GF-D8 (cell line): Measurements from ENCODE around the gene FOXL2.
"Not testable (repeated sequence)": the region's sequence is repeated elsewhere in the genome, so short reads cannot be mapped to it uniquely, and the experiment has no call there.

Source experiments
- DNase-seq: peaks from one replicate; lab custom pipeline; 2025; lab: John Stamatoyannopoulos, UW

Gene FOXL2

DNA sequence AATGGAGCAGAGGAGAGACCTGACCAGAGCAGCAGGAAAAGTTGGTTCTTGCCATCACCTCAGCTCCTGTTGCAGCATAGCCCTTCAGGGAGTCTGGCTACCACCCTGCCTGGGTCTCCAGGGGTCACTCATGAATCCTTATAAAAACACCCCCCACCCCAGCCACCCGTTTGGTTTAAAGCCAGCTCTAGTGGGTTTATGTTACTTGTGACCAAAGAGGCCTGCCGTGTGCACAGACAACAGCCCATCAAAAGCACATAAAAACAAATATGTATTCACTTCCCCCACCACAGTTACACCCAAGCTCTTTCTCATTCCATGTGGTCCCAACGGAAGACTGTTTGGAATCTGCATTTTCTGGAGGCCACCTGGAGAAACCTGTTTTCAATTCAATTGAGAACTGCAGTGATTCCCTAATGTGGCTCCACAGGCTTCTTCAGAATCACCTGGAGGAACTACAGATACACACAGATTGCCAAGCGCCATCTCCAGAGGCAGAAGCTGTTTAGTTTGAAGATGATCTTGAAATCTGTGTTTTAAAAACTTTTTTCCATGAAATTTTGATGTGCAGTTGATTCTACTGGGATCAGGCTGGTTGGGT, 13.8 kb downstream of the FOXL2 start:
- no peak for DNase-seq

DNA sequence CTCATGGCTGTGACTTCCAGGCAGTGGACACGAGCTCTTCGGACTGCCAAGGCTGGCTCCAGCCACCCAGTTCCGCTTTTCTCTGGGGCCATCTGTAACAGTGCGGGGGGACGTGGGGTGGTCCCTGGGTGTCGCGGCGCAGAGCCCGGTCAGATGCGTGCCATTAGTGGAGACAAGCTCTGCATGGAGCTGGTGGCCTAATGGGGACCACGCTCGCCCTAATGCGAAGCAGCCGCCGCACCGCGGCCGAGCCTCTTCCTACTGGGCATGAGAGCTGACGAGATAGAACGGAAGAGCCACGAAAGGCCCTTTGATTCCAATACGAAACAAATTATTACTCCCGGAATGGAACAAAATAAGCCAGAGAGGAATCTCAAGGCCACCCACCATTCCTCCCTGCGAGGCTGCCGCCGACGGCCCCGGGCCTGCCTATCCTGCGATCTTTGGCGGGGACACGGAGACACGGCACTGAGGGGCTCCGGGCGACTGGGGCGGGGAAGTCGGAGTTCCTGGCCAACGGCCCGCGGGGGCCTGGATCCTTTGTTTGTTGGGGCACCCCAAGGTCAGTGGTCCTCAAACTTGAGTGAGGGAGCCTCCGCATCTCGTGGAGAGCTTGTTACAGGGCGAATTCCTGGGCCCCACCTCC, 18.1 kb downstream of the FOXL2 start:
- no peak for DNase-seq

DNA sequence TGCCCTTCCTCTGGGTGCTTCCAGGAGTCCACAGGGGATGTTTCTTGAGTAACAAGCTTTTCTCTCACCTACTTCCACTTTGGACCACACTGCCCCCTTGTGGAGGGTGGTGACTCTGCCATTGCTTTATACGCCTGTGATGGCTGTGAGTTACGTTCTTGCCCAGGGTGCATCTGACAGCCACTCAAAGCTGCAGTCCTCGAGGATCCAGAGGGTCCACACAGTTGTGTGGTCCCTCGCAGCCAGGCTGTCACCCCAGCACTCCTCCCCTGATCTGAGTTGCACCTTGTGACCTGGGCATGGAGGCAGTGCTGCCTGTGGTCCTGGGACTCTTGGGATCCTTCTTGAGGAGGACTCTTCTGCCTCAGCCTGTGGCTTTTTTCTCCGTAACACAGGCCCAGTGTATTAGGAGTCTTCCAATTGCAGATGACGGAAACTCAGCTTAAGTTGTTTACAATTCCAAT, 23.4 kb downstream of the FOXL2 start:
- DNase-seq, result peak; percentile 34

DNA sequence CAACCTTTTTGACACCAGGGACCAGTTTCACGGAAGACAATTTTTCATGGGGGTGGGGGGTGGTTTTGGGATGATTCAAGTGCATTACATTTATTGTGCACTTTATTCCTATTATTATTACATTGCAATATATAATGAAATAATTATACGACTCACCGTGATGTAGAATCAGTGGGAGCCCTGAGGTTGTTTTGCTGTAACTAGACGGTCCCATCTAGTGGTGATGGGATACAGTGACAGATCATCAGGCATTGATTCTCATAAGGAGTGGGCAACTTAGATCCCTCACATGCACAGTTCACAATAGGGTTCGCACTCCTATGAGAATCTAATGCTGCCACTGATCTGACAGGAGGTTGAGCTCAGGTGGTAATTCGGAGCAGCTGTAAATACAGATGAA, 24.5 kb downstream of the FOXL2 start:
- not testable (repeated sequence) for DNase-seq

DNA sequence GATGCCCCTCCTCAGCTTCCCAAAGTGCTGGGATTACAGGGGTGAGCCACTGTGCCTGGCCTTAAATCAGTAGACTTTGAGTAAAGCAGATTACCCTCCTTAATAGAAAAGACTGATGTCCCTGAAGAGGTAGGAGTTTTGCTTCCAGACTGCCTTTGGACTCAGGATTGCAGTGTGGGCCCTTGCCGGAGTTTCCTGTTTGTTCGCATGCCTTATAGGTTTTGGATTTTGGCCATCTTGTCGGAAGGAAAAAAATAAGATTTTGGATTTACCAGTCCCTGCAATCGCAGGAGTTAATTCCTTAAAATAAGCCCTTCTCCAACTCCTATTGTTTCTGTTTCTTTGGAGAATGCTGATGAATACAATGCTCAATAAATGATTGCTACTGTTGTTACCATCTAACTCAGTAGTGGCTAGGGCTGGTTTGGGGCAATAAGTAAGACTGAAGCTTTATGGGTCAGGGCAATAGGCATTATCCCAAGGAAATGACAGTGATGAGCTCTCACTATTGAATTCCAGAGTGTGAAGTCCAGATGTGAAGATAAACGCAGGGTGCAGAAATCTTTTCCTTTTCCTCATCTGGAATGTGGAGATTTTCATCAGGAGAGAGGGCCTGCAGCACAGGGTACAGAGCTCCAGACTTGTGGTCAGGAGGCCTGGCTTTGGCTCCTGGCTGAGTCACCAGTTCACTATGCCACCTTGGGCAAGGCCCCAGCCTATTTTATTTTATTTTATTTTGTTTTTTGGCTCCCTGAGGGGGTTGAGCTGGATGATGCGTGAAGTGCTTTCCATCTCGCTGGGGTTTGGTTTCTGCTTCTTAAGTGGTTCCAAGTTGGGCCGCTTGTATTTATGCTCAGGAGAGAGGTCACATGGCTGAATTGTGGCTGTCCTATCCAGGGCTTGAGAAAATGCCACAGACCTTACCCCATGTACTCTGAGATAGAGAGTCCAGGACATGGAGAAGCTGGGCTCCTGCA, 25.3 kb downstream of the FOXL2 start:
- no peak for DNase-seq

DNA sequence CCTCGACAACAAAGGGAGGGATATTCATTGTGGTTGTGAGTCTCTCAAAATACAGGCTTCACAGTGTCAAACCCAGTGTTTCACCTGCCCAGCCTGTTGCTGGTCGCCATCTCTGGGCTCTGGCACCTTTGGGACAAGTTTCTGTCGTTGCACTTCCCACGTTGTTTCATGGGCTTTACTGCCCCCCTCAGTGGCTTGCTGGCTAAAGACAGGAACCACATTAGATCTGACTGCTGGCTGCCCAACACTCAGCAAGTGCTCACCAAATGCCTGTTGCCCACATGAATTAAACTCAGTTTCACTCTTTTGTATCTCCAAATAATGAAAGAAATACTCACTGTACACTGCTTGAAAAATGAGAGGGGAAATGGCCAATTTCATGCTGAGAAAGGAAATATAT, 27.6 kb downstream of the FOXL2 start:
- no peak for DNase-seq

DNA sequence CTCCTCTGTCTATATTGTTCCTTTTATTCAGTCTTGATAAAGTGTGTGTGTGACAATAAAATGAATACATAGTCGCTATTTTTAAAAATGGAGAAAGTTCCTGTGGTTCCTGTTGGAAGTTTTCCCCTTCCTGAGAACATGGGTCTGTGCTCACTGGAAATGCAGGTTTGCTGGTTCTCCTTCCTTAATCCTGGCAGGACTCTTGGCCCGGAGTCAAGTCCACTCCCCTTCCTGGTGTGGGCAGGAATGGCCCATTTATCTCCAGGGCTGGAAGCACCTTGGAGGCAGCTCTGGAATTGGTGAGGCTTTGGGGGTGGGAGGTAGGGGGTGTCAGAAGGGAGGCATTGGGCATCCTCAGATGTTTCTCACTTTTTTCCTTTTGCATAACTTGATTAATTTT, 30.1 kb downstream of the FOXL2 start:
- no peak for DNase-seq

DNA sequence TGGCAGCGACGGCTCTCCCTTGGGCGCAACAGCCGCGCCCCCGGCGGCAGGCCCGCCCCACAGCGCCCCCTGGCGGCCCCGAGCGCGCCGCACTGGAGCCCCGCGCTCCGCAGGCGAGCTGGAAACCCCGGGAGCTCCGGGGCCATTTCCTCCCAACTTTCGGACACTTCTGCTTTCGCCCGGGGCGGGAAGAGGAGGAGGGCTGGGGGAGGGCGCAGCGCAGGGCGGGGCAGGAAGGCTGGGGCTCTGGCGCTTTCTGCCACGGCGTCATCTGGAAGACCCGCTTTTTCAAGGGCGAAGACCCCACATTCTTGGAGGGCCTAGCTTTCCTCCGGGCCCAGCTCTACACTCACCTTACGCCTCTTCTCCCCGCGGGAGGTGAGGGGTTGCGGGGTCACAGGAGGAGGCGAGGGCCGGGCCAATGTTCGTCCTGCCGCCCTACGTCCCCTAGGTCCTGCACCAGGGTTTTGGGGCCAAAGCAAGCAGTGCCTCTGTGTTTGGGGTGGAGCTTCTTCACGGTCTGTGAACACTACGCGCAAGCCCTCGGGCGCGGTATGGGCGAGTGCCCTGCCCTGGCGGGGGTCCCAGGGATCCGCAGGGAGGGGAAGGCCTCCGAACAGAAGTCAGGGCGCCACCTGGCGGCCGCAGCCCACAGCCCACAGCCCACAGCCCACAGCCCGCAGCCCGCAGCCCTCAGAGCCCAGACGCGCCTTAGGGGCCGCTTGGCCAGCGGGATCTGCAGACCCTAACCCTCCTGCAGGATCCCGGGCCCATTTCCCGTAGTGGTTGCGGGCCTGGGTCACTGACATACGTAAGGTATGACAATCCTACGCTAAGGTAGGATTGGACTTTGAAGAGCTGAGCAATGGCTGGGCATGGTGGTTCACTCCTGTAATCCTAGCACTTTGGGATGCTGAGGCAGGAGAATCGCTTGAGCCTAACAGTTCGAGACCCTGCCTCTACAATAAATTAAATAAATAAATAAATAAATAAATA, 31.1 kb downstream of the FOXL2 start:
- peak; percentile 75 for DNase-seq

DNA sequence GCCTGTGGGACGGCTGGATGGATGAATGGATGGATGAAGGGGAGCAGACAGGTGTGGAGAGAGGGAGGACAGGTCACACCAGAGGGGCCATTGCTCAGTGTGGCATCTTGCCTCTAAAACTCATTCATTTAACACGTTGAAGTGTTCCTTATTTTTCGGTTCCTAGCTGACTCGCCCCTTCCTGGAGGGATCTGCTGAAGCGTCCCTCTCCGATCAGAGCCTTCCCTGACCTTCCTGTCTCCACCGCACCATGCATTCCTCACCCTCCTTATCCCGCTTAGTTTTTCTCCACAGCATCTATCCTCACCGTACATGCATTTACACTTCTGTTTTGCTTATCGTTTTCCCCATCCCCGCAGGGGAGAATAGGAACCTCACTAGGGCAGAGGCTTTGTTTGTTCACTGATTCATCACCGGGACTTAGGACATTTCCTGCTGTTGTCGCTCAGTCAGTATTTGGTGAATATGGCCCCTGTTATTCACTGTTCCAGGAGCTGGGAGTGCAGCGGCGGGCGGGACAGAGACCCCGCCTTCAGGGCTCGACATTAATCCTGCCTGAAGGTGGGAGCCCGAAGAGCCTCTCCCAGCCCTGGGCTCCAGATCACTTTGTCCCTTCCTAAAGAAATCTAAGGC, 32.0 kb downstream of the FOXL2 start:
- DNase-seq, result peak; percentile 61

DNA sequence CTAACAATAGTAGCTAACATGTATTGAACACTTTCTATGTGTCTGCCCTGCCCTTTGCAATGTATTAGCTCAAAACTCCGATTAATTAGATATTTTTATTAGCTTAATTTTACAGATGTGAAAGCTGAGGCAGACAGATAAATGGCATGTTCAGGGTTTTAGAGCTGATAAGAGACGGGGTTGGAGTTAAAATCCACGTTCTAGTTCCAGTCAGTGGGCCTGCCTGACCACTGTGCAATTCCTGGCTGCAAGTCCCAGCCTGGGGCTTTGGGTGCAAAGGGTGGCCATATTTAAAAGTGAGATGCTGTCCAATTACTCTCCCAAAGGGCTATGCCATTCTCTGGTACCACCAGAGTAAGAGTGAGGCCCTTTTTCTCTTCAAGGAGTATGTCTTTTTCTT, 33.2 kb downstream of the FOXL2 start:
- no peak for DNase-seq

DNA sequence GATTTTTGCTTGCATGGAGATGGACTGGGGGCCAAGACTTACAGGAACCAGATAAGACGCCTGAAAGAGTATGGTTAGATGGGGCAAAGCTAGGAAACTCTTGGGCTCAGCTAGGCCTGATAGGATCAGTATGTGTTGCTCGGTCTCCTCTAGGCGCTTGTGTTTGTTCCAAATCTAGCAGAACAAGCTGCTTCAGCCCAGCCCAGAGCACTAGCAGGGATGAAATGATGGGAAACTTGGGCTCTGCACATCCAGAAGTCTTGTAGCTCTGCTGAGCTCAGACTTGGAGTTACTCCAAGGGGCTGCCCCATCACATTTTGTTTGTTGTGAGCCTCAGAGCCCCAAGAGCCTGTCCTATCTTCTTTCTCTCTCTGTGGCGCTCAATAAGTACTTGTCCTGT, 34.7 kb downstream of the FOXL2 start:
- no peak for DNase-seq

DNA sequence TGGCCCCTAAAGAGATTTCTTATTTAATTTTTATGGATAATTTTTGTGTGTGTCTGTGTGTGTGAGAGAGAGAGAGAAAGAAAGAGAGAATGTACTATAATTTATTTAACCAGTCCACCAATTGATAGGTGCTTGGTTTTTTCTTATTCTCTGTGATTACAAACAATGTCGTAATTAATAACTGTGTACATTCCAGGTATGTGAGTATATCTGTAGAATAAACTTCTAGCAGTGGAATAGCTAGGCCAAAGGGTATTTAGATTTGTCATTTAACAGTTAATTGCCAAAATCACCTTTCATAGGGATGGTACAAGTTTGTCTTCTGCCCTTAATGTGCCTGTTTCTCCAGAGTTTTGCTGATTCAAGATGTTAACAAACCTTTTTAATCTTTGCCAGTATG, 35.3 kb downstream of the FOXL2 start:
- DNase-seq, result no peak

DNA sequence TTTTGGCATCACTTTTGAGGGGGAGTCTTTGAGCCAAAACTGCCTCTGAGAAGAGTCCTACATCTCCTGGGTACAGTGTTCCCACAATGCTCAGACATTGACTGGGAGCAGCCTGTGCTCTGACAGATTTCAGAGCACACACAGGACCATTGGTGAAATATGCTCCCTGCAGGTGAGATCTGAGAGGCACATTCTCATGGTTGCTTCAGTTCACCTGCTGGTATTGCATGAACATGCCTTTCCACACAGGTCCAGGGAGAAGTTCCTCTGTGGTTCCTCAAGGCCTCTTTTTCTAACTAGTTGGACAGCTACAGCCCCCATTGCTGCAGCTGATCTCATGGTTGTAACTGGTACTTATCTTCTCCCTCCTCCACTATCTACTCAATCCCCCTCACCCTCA, 37.0 kb downstream of the FOXL2 start:
- DNase-seq, result no peak

DNA sequence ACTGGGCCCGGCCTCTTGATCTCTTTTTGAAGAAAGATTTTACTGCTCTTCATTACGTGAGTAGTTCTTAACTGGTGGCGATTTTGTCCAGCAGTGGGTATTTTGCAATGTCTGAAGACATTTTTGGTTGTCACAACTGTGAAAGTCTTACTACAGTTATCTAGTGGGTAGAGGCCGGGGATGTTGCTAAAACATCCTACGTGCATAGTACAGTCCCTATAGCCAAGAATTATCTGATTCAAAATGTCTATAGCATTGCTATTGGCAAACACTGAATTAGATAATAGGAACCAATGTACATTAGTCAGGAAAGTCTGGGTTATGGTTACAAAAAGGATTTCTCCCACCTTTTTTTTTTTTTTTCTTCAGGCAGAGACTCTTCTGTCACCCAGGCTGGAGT, 38.1 kb downstream of the FOXL2 start:
- peak; percentile 29 for DNase-seq

DNA sequence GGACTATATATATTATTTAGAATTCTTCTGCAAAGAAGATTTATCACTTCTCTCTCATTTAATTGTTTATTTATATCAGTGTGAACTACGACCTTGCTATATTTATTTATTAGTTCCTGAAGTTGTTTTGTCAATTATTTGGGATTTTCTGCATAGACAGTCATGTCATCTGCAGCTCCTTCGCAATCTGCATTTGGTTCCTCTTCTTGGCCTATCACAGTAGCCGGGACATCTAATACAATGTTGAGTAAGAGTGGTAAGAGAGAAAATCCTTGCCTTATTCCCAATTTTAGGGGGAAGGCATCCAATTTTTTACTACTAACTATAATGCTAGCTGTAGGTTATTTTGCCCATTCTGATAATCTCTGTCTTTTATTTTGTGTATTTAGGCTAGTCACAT, 39.4 kb downstream of the FOXL2 start:
- DNase-seq, result no peak

DNA sequence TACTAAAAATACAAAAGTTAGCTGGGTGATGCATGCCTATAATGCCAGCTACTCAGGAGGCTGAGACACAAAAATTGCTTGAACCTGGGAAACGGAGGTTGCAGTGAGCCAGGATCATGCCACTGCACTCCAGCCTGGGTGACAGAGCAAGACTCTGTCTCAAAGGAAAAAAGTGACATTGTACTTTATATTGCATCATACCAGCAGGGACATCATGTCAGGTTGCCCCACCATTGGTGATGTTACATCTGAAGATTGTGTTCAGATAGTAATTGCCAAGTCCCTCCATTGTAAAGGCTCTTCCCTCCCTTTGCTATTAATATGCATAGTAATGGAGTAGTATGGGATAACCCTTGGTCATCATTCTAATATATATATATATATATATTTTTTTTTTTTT, 44.8 kb downstream of the FOXL2 start:
- DNase-seq, result no peak

DNA sequence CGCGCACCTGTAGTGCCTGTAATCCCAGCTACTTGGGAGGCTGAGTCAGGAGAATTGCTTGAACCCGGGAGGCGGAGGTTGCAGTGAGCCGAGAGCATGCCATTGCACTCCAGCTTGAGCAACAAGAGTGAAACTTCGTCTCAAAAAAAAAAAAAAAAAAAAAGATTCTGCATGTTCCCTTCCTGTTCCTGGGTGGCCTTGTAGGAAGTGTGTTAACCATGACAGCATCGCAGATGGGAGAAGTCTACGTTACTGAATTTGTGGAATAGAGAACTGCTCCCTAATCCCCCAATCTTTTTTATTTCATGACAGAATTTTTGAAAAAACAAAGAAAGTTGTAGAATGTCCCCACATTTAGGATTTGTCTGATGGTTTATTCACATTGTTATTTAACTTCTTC, 45.4 kb downstream of the FOXL2 start:
- no peak for DNase-seq

DNA sequence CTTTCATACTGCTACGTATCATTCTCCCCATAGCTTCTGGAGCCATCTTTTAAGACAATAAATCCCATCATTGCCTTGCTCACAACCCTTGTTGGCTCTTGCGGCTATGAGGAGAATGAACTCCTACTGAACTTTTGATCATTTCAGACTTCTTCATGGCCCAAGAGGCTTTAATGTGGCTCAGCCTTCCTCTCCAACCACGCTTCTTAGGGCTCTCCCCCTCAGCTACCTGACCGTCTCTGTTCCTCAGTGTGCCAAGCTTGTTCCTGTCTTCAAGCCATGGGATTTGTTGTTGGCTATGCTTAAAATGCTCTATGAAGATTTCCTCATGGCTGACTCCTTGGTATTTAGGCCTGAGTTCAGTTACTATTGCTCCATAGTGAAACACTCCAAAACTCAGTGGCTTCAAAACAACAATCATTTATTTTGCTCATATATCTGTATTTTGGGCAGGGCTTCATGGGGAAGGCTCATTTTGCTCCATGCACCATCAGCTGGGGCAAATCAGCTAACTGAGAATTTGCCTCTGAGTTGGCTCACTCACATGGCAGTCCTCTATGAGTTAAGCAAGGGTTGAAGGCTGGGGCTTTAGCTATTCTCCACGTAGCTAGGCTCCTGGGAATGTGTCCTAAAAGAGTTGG, 47.5 kb downstream of the FOXL2 start:
- no peak for DNase-seq

DNA sequence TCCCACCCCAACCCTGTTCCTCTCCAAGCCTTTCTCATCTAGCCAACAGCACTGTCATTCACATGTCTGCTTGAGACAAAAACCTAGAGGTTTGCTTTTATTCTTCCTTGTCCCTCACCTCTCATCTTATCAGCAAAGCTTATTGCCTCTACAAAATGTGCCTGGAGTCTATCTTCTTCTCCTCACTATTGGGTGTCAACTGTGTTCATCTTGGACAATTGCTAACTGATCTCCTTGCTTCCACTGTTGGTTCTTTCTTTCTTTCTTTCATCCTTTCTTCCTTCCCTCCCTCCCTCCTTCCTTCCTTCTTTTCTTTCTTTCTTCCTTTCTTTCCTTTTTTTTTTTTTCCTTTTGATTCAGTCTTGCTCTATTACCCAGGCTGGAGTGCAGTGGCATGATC, 48.2 kb downstream of the FOXL2 start:
- DNase-seq, result no peak

DNA sequence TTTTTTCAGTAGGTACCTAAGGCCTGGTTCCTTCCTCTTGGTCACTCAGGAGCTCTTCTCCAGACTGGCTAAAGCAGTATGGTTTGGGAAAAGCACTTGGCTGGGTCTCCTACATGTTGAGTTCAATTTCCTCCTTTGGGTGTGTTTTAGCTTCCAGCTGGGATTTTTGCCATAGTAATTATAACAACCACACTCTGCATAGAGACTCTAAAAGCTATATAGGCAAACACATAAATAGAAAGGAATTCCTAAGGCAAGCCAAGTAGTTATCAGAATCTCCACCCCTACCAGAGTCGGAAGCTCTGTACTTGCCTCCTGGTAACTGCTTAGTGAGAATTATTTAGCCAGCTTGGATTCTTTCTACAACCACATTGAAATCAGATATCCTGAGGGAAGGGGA, 48.6 kb downstream of the FOXL2 start:
- no peak for DNase-seq
